ENCODE measurements around the gene GFRA1.

DNA sequence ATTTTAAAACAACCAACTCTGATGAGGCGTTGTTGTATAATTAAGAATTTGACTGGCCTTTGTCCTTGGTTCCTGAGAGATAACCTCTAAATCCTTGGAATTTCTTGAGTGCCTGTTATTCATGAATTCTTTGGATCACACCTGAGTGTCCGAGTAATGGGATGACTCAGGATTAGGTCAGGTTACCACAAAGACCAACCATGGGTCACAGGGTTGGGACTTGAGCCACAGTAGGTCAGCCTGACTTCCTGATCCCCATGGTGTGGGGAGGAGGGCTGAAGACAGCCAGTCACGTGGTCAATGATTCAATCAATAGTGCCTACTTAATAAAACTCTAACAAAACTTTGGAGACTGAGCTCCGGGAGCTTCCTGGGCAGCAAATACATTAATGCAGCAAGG lies 192.5 kb downstream of the GFRA1 start:
- TF ChIP-seq POLR2A (IDR thresholded peaks at IDR 0.05), result no peak
- TF ChIP-seq, protein P1, sequence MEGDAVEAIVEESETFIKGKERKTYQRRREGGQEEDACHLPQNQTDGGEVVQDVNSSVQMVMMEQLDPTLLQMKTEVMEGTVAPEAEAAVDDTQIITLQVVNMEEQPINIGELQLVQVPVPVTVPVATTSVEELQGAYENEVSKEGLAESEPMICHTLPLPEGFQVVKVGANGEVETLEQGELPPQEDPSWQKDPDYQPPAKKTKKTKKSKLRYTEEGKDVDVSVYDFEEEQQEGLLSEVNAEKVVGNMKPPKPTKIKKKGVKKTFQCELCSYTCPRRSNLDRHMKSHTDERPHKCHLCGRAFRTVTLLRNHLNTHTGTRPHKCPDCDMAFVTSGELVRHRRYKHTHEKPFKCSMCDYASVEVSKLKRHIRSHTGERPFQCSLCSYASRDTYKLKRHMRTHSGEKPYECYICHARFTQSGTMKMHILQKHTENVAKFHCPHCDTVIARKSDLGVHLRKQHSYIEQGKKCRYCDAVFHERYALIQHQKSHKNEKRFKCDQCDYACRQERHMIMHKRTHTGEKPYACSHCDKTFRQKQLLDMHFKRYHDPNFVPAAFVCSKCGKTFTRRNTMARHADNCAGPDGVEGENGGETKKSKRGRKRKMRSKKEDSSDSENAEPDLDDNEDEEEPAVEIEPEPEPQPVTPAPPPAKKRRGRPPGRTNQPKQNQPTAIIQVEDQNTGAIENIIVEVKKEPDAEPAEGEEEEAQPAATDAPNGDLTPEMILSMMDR (IDR thresholded peaks at IDR 0.05), result no peak

All from Peyer's patch (tissue), 4 donors.